Prostate gland (tissue), 2 donors: ENCODE measurements around the gene NRDC. TPM values are rescaled to one million over a fixed set of nuclear protein-coding genes. Genes with fewer than 3 reads are reported as not detected.

Source experiments
- DNase-seq: peaks from one replicate; pipeline ENCODE4 v3.0.0-alpha.2; 2019; ENCODE audit warnings: low spot score
- H3K27ac ChIP-seq, 2 donors: fragments of 200-600 bp; sonication (generic); 2 replicates each; pipeline ENCODE4 v1.5.1; 2017 to 2019
- H3K27me3 ChIP-seq: fragments of 200-600 bp; sonication (generic); replicated peaks from 2 replicates; pipeline ENCODE4 v1.5.1; 2019; ENCODE audit not compliant: insufficient read depth
- H3K36me3 ChIP-seq, 2 donors: fragments of 200-600 bp; sonication (generic); 1 replicate in 1 of 2; 2 replicates in 1 of 2; pipeline versions ENCODE4 v1.5.1 to v1.8.1; 2017 to 2019
- H3K4me1 ChIP-seq: fragments of 200-600 bp; sonication (generic); replicated peaks from 2 replicates; pipeline ENCODE4 v1.5.1; 2019
- H3K4me3 ChIP-seq, 2 donors: fragments of 200-600 bp; sonication (generic); 2 replicates each; pipeline ENCODE4 v1.5.1; 2017 to 2019
- H3K9me3 ChIP-seq: fragments of 200-600 bp; sonication (generic); 2 replicates; pipeline ENCODE4 v1.5.1; 2017
- POLR2A ChIP-seq: fragments of 450-650 bp; IDR thresholded peaks from one replicate; pipeline ENCODE4 v1.6.1; 2016; ENCODE audit warnings: antibody characterized with exemption, mild to moderate bottlenecking
- POLR2AphosphoS5 ChIP-seq: sonication (generic); formaldehyde crosslinking; IDR thresholded peaks from one replicate; pipeline ENCODE4 v1.6.1; 2017; ENCODE audit warnings: antibody characterized with exemption
- WGBS: methylation state at CpG from one replicate; pipeline ENCODE4 v1.1.5; 2018; 5-methylcytosine and 5-hydroxymethylcytosine counted together
- intact Hi-C: fragments of 100-400 bp; cut with DNase I; formaldehyde crosslinking; loops from one replicate; pipeline ENCODE4 v1.14.2; 2022
- total RNA-seq, 2 donors: library from RNA; depleted of rRNA; stranded (reverse); fragments of >200 nt; gene quantifications; one replicate each; pipeline ENCODE4 v1.1.0, GENCODE V29; 2016
- TF ChIP-seq, protein P1 (sequence below), 4 experiments: fragments of 200-600 bp in 2 of 4; fragments of 450-650 bp in 2 of 4; sonication (generic) in 2 of 4; IDR thresholded peaks; 1 replicate in 3 of 4; 2 replicates in 1 of 4; pipeline ENCODE4 v1.5.1; 2016 to 2019; ENCODE audit warnings: antibody characterized with exemption in 4 of 4, mild to moderate bottlenecking in 2 of 4, moderate library complexity in 2 of 4

The NRDC gene
- total RNA-seq, 2 donors from 2014 or later: 48.5 to 67.7 TPM

- TF ChIP-seq POLR2AphosphoS5: no peak
- TF ChIP-seq, protein P1, sequence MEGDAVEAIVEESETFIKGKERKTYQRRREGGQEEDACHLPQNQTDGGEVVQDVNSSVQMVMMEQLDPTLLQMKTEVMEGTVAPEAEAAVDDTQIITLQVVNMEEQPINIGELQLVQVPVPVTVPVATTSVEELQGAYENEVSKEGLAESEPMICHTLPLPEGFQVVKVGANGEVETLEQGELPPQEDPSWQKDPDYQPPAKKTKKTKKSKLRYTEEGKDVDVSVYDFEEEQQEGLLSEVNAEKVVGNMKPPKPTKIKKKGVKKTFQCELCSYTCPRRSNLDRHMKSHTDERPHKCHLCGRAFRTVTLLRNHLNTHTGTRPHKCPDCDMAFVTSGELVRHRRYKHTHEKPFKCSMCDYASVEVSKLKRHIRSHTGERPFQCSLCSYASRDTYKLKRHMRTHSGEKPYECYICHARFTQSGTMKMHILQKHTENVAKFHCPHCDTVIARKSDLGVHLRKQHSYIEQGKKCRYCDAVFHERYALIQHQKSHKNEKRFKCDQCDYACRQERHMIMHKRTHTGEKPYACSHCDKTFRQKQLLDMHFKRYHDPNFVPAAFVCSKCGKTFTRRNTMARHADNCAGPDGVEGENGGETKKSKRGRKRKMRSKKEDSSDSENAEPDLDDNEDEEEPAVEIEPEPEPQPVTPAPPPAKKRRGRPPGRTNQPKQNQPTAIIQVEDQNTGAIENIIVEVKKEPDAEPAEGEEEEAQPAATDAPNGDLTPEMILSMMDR (IDR thresholded peaks at IDR 0.05): no peak
- no peak for TF ChIP-seq POLR2A
Observed at GRCh38 chr1:51752073-51752948, 126.2 kb downstream of the NRDC start.

DNA sequence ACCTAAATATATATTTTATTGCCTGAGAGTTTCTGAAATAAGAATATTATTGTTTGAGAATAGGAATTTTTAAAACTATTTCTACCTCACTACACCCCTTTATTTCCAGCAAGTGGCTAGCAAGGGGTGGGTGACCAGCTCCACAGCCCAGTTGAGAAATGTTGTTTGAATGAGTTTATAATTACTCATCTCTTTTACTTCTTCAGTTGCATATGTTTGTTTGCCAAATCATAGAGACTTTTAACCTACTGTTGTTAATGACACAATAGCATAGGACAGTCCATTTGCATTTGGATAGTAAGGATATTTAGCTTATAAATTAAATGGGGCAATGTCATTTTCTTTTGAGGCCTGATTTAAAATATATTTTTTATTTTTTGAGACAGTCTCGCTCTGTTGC lies 127.8 kb downstream of the NRDC start:
- 95% methylated on average over 1 of the region's 1 CpG for WGBS
- Histone ChIP-seq H3K36me3 (no peaks in the 10 kb centered on the region), H3K4me3 (no peak overlapping the region), H3K27ac (no peak overlapping the region), H3K27me3 (no peaks in the 10 kb centered on the region), H3K9me3 (no peaks in the 10 kb centered on the region), H3K4me1 (no peaks in the 10 kb centered on the region)
- DNase-seq: no peak
- intact Hi-C loops: no loop called here
- no peak for TF ChIP-seq POLR2A
- no peak for TF ChIP-seq POLR2AphosphoS5
- TF ChIP-seq, protein P1 (IDR thresholded peaks at IDR 0.05): no peak

More at GRCh38 chr1:51752073-51752948, 126.2 kb downstream of the NRDC start:
- Histone ChIP-seq H3K27me3 (no peaks in the 10 kb centered on the region), H3K4me1 (no peaks in the 10 kb centered on the region), H3K36me3 (no peaks in the 10 kb centered on the region), H3K4me3 (no peak overlapping the region), H3K27ac (no peak overlapping the region), H3K9me3 (no peaks in the 10 kb centered on the region)
- intact Hi-C loops: no loop called here
- 95% methylated on average over 11 of the region's 11 CpGs for WGBS
- DNase-seq: no peak

GRCh38 chr1:51750218-51750617 lies 128.3 kb downstream of the NRDC start:
- WGBS: 92% methylated on average over 3 of the region's 3 CpGs
- Histone ChIP-seq H3K27ac (no peak overlapping the region), H3K4me3 (no peak overlapping the region), H3K4me1 (no peaks in the 10 kb centered on the region), H3K36me3 (no peaks in the 10 kb centered on the region), H3K9me3 (no peaks in the 10 kb centered on the region), H3K27me3 (no peaks in the 10 kb centered on the region)
- TF ChIP-seq POLR2AphosphoS5 (no peak), POLR2A (no peak)
- TF ChIP-seq, protein P1 (IDR thresholded peaks at IDR 0.05): no peak
- intact Hi-C loops: no loop called here
- no peak for DNase-seq

- 100% methylated on average over 3 of the region's 3 CpGs for WGBS
- Histone ChIP-seq H3K4me1 (no peaks in the 10 kb centered on the region), H3K9me3 (no peaks in the 10 kb centered on the region), H3K4me3 (no peak overlapping the region), H3K27me3 (no peaks in the 10 kb centered on the region), H3K27ac (no peak overlapping the region), H3K36me3 (no peaks in the 10 kb centered on the region)
- TF ChIP-seq, protein P1 (IDR thresholded peaks at IDR 0.05): no peak
- no peak for TF ChIP-seq POLR2A
- TF ChIP-seq POLR2AphosphoS5: no peak
- intact Hi-C loops: no loop called here
- DNase-seq: no peak
Observed at GRCh38 chr1:51749151-51749550, 129.4 kb downstream of the NRDC start.

DNA sequence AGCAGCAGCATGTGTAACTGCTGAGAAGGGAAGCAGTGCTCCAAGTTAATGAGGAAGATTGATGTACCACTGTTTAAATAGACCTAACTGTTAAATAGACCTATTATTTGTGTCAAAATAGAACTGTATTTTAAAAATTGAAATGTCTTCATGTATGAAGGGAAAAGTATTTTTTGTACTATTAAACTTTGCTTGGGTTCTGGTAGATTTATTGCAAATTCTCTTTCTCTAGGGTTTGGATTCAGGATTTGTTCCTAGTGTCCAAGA lies 133.3 kb downstream of the NRDC start:
- DNase-seq: no peak
- TF ChIP-seq, protein P1 (IDR thresholded peaks at IDR 0.05): no peak
- TF ChIP-seq POLR2A (no peak), POLR2AphosphoS5 (no peak)
- Histone ChIP-seq H3K4me1 (no peaks in the 10 kb centered on the region), H3K27ac (no peak overlapping the region), H3K36me3 (no peaks in the 10 kb centered on the region), H3K4me3 (no peak overlapping the region), H3K9me3 (no peaks in the 10 kb centered on the region), H3K27me3 (no peaks in the 10 kb centered on the region)
- intact Hi-C loops: no loop called here
